Astrocyte (in vitro differentiated cells and primary cell): ENCODE results near the gene FCGR3A. TPM values are rescaled to one million over a fixed set of nuclear protein-coding genes. Genes with fewer than 3 reads are reported as not detected.
A peak's percentile ranks its signal among the peaks of the same experiment; 100 is the strongest.
"Not testable (repeated sequence)": the region's sequence is repeated elsewhere in the genome, so short reads cannot be mapped to it uniquely, and the experiment has no call there.

Experiments
- DNase-seq: peaks from one replicate; pipeline ENCODE4 v3.0.0-alpha.2; 2010; ENCODE audit warnings: low read depth
- FAIRE-seq: peaks from 2 replicates; lab custom pipeline; 2011; peaks lifted over from hg19 to GRCh38; lab: Jason Lieb, UNC
- H2AFZ ChIP-seq: 2 replicates; pipeline ENCODE4 v1.6.0; 2012; ENCODE audit warnings: low read depth, low read length, inconsistent platforms
- H3K27ac ChIP-seq: 2 replicates; pipeline ENCODE4 v1.5.1; 2011; ENCODE audit warnings: low read depth, low read length, inconsistent platforms
- H3K27me3 ChIP-seq: 2 replicates; pipeline ENCODE4 v1.6.0; 2011; ENCODE audit warnings: low read length, inconsistent platforms; ENCODE audit not compliant: insufficient read depth
- H3K36me3 ChIP-seq: 2 replicates; pipeline ENCODE4 v1.5.1; 2011; ENCODE audit warnings: low read length, inconsistent platforms; ENCODE audit not compliant: insufficient read depth
- H3K4me1 ChIP-seq: 2 replicates; pipeline ENCODE4 v1.5.1; 2011; ENCODE audit warnings: low read length, inconsistent platforms; ENCODE audit not compliant: insufficient read depth
- H3K4me2 ChIP-seq: 2 replicates; pipeline ENCODE4 v1.6.0; 2012; ENCODE audit warnings: low read length, inconsistent platforms
- H3K4me3 ChIP-seq: 2 replicates; pipeline ENCODE4 v1.5.1; 2011; ENCODE audit warnings: low read depth, mild to moderate bottlenecking, low read length, inconsistent platforms; ENCODE audit not compliant: insufficient read depth
- H3K79me2 ChIP-seq: 2 replicates; pipeline ENCODE4 v1.6.0; 2012; ENCODE audit warnings: mild to moderate bottlenecking, low read length, inconsistent platforms; ENCODE audit not compliant: insufficient read depth
- H3K9ac ChIP-seq: 2 replicates; pipeline ENCODE4 v1.6.0; 2012; ENCODE audit warnings: mild to moderate bottlenecking, low read length, inconsistent platforms
- H3K9me3 ChIP-seq: 2 replicates; pipeline ENCODE4 v1.5.1; 2012; ENCODE audit warnings: low read depth, mild to moderate bottlenecking, low read length, inconsistent platforms; ENCODE audit not compliant: insufficient read depth
- H4K20me1 ChIP-seq: 2 replicates; pipeline ENCODE4 v1.6.0; 2012; ENCODE audit warnings: low read length, inconsistent platforms; ENCODE audit not compliant: insufficient read depth
- H3K27ac Mint-ChIP-seq: one replicate; pipeline ENCODE4 v1.8.0; 2021; ENCODE audit warnings: mild to moderate bottlenecking, mixed read lengths; ENCODE audit not compliant: unreplicated experiment
- H3K27me3 Mint-ChIP-seq: one replicate; pipeline ENCODE4 v1.8.0; 2021; ENCODE audit warnings: low read depth, mixed read lengths; ENCODE audit not compliant: unreplicated experiment
- H3K36me3 Mint-ChIP-seq: one replicate; pipeline ENCODE4 v1.8.0; 2021; ENCODE audit warnings: low read depth, mixed read lengths; ENCODE audit not compliant: unreplicated experiment
- H3K4me1 Mint-ChIP-seq: one replicate; pipeline ENCODE4 v1.8.0; 2021; ENCODE audit warnings: low read depth, mixed read lengths; ENCODE audit not compliant: unreplicated experiment
- H3K4me3 Mint-ChIP-seq: one replicate; pipeline ENCODE4 v1.8.0; 2021; ENCODE audit warnings: mild to moderate bottlenecking, moderate library complexity, mixed read lengths; ENCODE audit not compliant: unreplicated experiment
- H3K9me3 Mint-ChIP-seq: one replicate; pipeline ENCODE4 v1.8.0; 2021; ENCODE audit warnings: mild to moderate bottlenecking, mixed read lengths; ENCODE audit not compliant: unreplicated experiment
- total RNA-seq: library from RNA; stranded (reverse); gene quantifications from 2 replicates; pipeline ENCODE4 v1.2.1, GENCODE V29; 2021

The FCGR3A gene
- total RNA-seq, 1 donor from 2014 or later, result not detected

- peaks cover 16% of the 10 kb centered on the region for H3K27me3 Mint-ChIP-seq
- H3K4me3 ChIP-seq, H3K79me2 ChIP-seq, H3K27ac ChIP-seq, H3K36me3 ChIP-seq, H3K9ac ChIP-seq, H3K4me3 Mint-ChIP-seq, H3K4me1 Mint-ChIP-seq, FAIRE-seq, H3K27ac Mint-ChIP-seq, DNase-seq, H3K36me3 Mint-ChIP-seq, H3K9me3 Mint-ChIP-seq, H4K20me1 ChIP-seq, H3K4me1 ChIP-seq, H3K9me3 ChIP-seq, H3K27me3 ChIP-seq, H3K4me2 ChIP-seq, H2AFZ ChIP-seq: not testable (repeated sequence)
Observed at GRCh38 chr1:161525918-161526317, 23.7 kb downstream of the FCGR3A start.

- H3K4me1 ChIP-seq, H3K36me3 ChIP-seq, DNase-seq, H3K79me2 ChIP-seq, H3K9ac ChIP-seq, H2AFZ ChIP-seq, H3K4me1 Mint-ChIP-seq, H3K27ac ChIP-seq, H3K27ac Mint-ChIP-seq, H3K36me3 Mint-ChIP-seq, H3K9me3 Mint-ChIP-seq, H3K4me3 ChIP-seq, H4K20me1 ChIP-seq, H3K27me3 ChIP-seq, H3K9me3 ChIP-seq, FAIRE-seq: not testable (repeated sequence)
- H3K4me2 ChIP-seq, result peak overlapping the region; percentile 66
- Mint-ChIP-seq H3K27me3 (peaks cover 16% of the 10 kb centered on the region), H3K4me3 (peak overlapping the region; percentile 74)
Observed at GRCh38 chr1:161525321-161525720, 24.3 kb downstream of the FCGR3A start.

- H4K20me1 ChIP-seq, H3K9me3 ChIP-seq, H3K4me1 Mint-ChIP-seq, H3K4me1 ChIP-seq, H3K27me3 ChIP-seq, H3K79me2 ChIP-seq, H3K27ac ChIP-seq, H3K36me3 Mint-ChIP-seq, H3K9ac ChIP-seq, H3K27ac Mint-ChIP-seq, H3K36me3 ChIP-seq, FAIRE-seq, DNase-seq, H3K9me3 Mint-ChIP-seq: not testable (repeated sequence)
- H3K27me3 Mint-ChIP-seq, result peaks cover 16% of the 10 kb centered on the region
- H3K4me3 Mint-ChIP-seq, result peak overlapping the region; percentile 74
- Histone ChIP-seq H2AFZ (peak overlapping the region; percentile 73), H3K4me3 (peak overlapping the region; percentile 42), H3K4me2 (peak overlapping the region; percentile 66)
Observed at GRCh38 chr1:161524742-161525291, 24.8 kb downstream of the FCGR3A start.

- FAIRE-seq, H3K27me3 ChIP-seq, H4K20me1 ChIP-seq, H3K4me1 Mint-ChIP-seq, H3K9me3 Mint-ChIP-seq, H3K4me1 ChIP-seq, H3K36me3 Mint-ChIP-seq, H3K9me3 ChIP-seq, H3K36me3 ChIP-seq, H3K79me2 ChIP-seq: not testable (repeated sequence)
- H3K27me3 Mint-ChIP-seq, result peaks cover 16% of the 10 kb centered on the region
- H3K4me2 ChIP-seq, result peak within 1 kb of the TSS; percentile 78
- peak within 1 kb of the TSS; percentile 83 for H2AFZ ChIP-seq
- H3K27ac Mint-ChIP-seq, result peak within 1 kb of the TSS; percentile 91
- DNase-seq, result peak; percentile 50
- H3K4me3 ChIP-seq, result peak within 1 kb of the TSS; percentile 66
- H3K9ac ChIP-seq, result peak within 1 kb of the TSS; percentile 72
- peak within 1 kb of the TSS; percentile 73 for H3K27ac ChIP-seq
- H3K4me3 Mint-ChIP-seq, result peak within 1 kb of the TSS; percentile 86
Observed at GRCh38 chr1:161523817-161524741, 25.5 kb downstream of the FCGR3A start, which contains the start of gene HSPA6. Gene HSPA6, plus strand, starts transcription at chr1:161524540. Its CDS starts 119 bp downstream, at chr1:161524659.

GRCh38 chr1:161523041-161523816, 26.4 kb downstream of the FCGR3A start:
- H3K4me3 ChIP-seq, H3K4me1 ChIP-seq, H3K36me3 Mint-ChIP-seq, H2AFZ ChIP-seq, DNase-seq, H3K9me3 Mint-ChIP-seq, FAIRE-seq, H4K20me1 ChIP-seq, H3K4me1 Mint-ChIP-seq, H3K79me2 ChIP-seq, H3K27me3 ChIP-seq, H3K9me3 ChIP-seq, H3K9ac ChIP-seq, H3K27ac ChIP-seq, H3K36me3 ChIP-seq, H3K4me2 ChIP-seq: not testable (repeated sequence)
- H3K4me3 Mint-ChIP-seq, result peak overlapping the region; percentile 86
- peak overlapping the region; percentile 91 for H3K27ac Mint-ChIP-seq
- H3K27me3 Mint-ChIP-seq, result peaks cover 14% of the 10 kb centered on the region
